Kidney (tissue), 14 donors: ENCODE results near the gene ANO2. TPM values are rescaled to one million over a fixed set of nuclear protein-coding genes. Genes with fewer than 3 reads are reported as not detected.
A peak's percentile ranks its signal among the peaks of the same experiment; 100 is the strongest.

Source experiments
- DNase-seq, 5 donors: peaks; one replicate each; pipeline ENCODE4 v3.0.0-alpha.2; 2013 to 2020
- FAIRE-seq: peaks from 2 replicates; lab custom pipeline; 2012; peaks lifted over from hg19 to GRCh38; lab: Jason Lieb, UNC
- H3K27ac ChIP-seq, 2 donors: one replicate each; pipeline ENCODE4 v1.7.0; 2013; ENCODE audit warnings: low read depth in 2 of 2, low read length in 2 of 2, inconsistent platforms in 1 of 2
- H3K27me3 ChIP-seq: one replicate; pipeline ENCODE4 v1.7.1; 2013; ENCODE audit warnings: low read length, inconsistent platforms; ENCODE audit not compliant: control insufficient read depth, insufficient read depth
- H3K36me3 ChIP-seq, 3 donors: one replicate each; pipeline versions ENCODE4 v1.7.0 to v1.7.1; 2013; ENCODE audit warnings: low read length in 3 of 3, control low read depth in 1 of 3, inconsistent platforms in 1 of 3; ENCODE audit not compliant: insufficient read depth in 3 of 3, control insufficient read depth in 2 of 3
- H3K4me1 ChIP-seq, 3 donors: one replicate each; pipeline versions ENCODE4 v1.7.0 to v1.7.1; 2013; ENCODE audit warnings: low read length in 3 of 3, inconsistent platforms in 1 of 3, low read depth in 1 of 3; ENCODE audit not compliant: control insufficient read depth in 2 of 3, insufficient read depth in 2 of 3
- H3K4me3 ChIP-seq, 3 donors: one replicate each; pipeline versions ENCODE4 v1.7.0 to v1.8.1; 2013; ENCODE audit warnings: low read length in 3 of 3, control low read depth in 1 of 3, inconsistent platforms in 1 of 3
- H3K9ac ChIP-seq, 3 donors: one replicate each; pipeline versions ENCODE4 v1.7.0 to v1.7.1; 2013; ENCODE audit warnings: low read length in 3 of 3, control low read depth in 1 of 3, inconsistent platforms in 1 of 3
- H3K9me3 ChIP-seq, 3 donors: one replicate each; pipeline versions ENCODE4 v1.7.0 to v1.7.1; 2013; ENCODE audit warnings: low read length in 3 of 3, control low read depth in 1 of 3, inconsistent platforms in 1 of 3; ENCODE audit not compliant: control insufficient read depth in 2 of 3, insufficient read depth in 1 of 3
- CTCF ChIP-seq: IDR thresholded peaks from 3 replicates; pipeline ENCODE4 v1.5.1; 2012; ENCODE audit warnings: mild to moderate bottlenecking, moderate library complexity, borderline replicate concordance; ENCODE audit not compliant: insufficient read depth; ENCODE audit errors: extremely low read depth
- intact Hi-C: fragments of 100-400 bp; cut with DNase I; formaldehyde crosslinking; loops from one replicate; pipeline ENCODE4 v1.11.1; 2022
- polyA plus RNA-seq: library from polyadenylated mRNA; stranded (reverse); fragments of 350-450 nt; fragmentation: Illumina TruSeq; extraction: RNeasy Lipid Tissue Mini Kit (QIAGEN cat#74804); gene quantifications from one replicate; pipeline ENCODE4 v1.2.3, GENCODE V29; 2014; ENCODE audit warnings: low read depth, low replicate concordance; ENCODE audit not compliant: insufficient read depth
- total RNA-seq: library from RNA; stranded (reverse); fragmentation: NEBNext Ultra II Directional; extraction: Animal tissue kit (Norgen Biotek cat#: 25700); gene quantifications from one replicate; pipeline ENCODE4 v1.2.1, GENCODE V29; 2021
- donor health status: control.
- donor health status: control.
- donor health status: control.
- donor health status: control.
- donor health status: control.
- donor health status: DM: yes; HTN: yes; CAD: no.
- donor health status: Normal renal cell carcinoma (clear cell type).

The ANO2 gene
- total and polyA plus RNA-seq, 2 donors from 2014 or later, result 0.34 to 4.4 TPM

DNA sequence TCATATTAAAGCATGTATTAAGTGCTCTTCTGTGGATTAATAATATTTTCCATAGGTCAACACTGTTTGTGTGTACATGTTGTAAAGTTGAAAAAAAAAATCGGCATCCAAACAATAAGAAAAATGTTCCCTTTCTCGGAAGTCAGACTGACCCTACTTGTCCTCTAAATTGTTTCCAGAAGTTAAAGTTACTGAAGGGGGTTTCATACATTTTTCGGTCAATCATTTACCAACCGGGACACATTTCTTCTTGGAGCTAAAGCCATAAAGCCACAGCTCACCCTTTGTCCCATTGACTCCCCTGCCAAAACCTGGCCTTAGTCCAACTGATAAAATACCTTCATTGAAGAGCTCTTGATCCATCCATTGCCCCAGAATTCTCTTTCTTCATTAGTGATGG, 230.0 kb downstream of the ANO2 start:
- DNase-seq (peak in 2 of 5 donors; percentile 46 to 59), FAIRE-seq (no peak)
- Histone ChIP-seq H3K4me1 (peaks cover 0 to 2% (median 0%) of the 10 kb centered on the region in 3 donors), H3K4me3 (no peak overlapping the region), H3K27ac (no peak overlapping the region), H3K36me3 (no peaks in the 10 kb centered on the region), H3K9ac (no peak overlapping the region), H3K9me3 (no peaks in the 10 kb centered on the region), H3K27me3 (no peaks in the 10 kb centered on the region)
- intact Hi-C loops, result no loop called here
- no peak for TF ChIP-seq CTCF

- H3K27ac ChIP-seq, result no peak overlapping the region
- no peak overlapping the region for H3K9ac ChIP-seq
- no peak overlapping the region for H3K4me3 ChIP-seq
- DNase-seq (no peak), FAIRE-seq (no peak)
- intact Hi-C loops, result no loop called here
- H3K27me3 ChIP-seq, result no peaks in the 10 kb centered on the region
- no peaks in the 10 kb centered on the region for H3K9me3 ChIP-seq
- H3K36me3 ChIP-seq, result no peaks in the 10 kb centered on the region
- H3K4me1 ChIP-seq, result peaks cover 0 to 2% (median 0%) of the 10 kb centered on the region in 3 donors
- no peak for TF ChIP-seq CTCF
These were observed 231.4 kb downstream of the ANO2 start for GRCh38 chr12:5713599-5714081.

- no peak overlapping the region for H3K9ac ChIP-seq
- DNase-seq, result no peak
- no peak for FAIRE-seq
- no peaks in the 10 kb centered on the region for H3K36me3 ChIP-seq
- H3K27ac ChIP-seq, result no peak overlapping the region
- peaks cover 0 to 1% (median 0%) of the 10 kb centered on the region in 3 donors for H3K4me1 ChIP-seq
- H3K4me3 ChIP-seq, result no peak overlapping the region
- no peak for TF ChIP-seq CTCF
- H3K9me3 ChIP-seq, result no peaks in the 10 kb centered on the region
- no peaks in the 10 kb centered on the region for H3K27me3 ChIP-seq
- intact Hi-C loops, result no loop called here
These were observed 234.7 kb downstream of the ANO2 start for GRCh38 chr12:5710260-5710878.

GRCh38 chr12:5708371-5708770, 236.7 kb downstream of the ANO2 start:
- no peak overlapping the region for H3K27ac ChIP-seq
- no peaks in the 10 kb centered on the region for H3K27me3 ChIP-seq
- H3K9me3 ChIP-seq, result no peaks in the 10 kb centered on the region
- no peak for TF ChIP-seq CTCF
- FAIRE-seq (no peak), DNase-seq (no peak)
- H3K9ac ChIP-seq, result no peak overlapping the region
- no peak overlapping the region for H3K4me3 ChIP-seq
- intact Hi-C loops, result no loop called here
- no peaks in the 10 kb centered on the region for H3K4me1 ChIP-seq
- H3K36me3 ChIP-seq, result no peaks in the 10 kb centered on the region
